ENCODE measurements around the gene RALGDS. TPM values are rescaled to one million over a fixed set of nuclear protein-coding genes. Genes with fewer than 3 reads are reported as not detected.

Gene RALGDS
- total RNA-seq, 2 donors from 2014 or later: 28.0 to 30.7 TPM

- WGBS, 2 experiments (ENCODE audit: insufficient coverage in 1 of 2, insufficient read length in 1 of 2): 92 to 94% methylated on average over 10 to 16 of the region's 16 CpGs
- no peak overlapping the region for H3K27ac Mint-ChIP-seq
- no peak for TF ChIP-seq CTCF (conservative IDR thresholded peaks at IDR 0.05)
- Histone ChIP-seq H3K4me1 (ENCODE audit: control insufficient read depth, insufficient read depth, low read length) (peaks cover 15% of the 10 kb centered on the region), H3K9me3 (ENCODE audit: control insufficient read depth, low read length) (no peaks in the 10 kb centered on the region), H3K27me3 (ENCODE audit: control insufficient read depth, insufficient read depth, low read length, poor library complexity, severe bottlenecking) (no peaks in the 10 kb centered on the region), H3K4me3 (ENCODE audit: low read length) (no peak overlapping the region), H3K27ac (ENCODE audit: low read depth, low read length) (no peak overlapping the region), H3K9ac (ENCODE audit: extremely low read depth, low read length, poor library complexity, severe bottlenecking) (no peak overlapping the region), H3K36me3 (ENCODE audit: control insufficient read depth, insufficient read depth, low read length) (no peaks in the 10 kb centered on the region)
- no peaks in the 10 kb centered on the region for H3K36me3 Mint-ChIP-seq (ENCODE audit: low read depth)
- H3K4me3 Mint-ChIP-seq: no peak overlapping the region
- peaks cover 12% of the 10 kb centered on the region for H3K4me1 Mint-ChIP-seq
- DNase-seq: no peak
- H3K27me3 Mint-ChIP-seq (ENCODE audit: insufficient read depth): no peaks in the 10 kb centered on the region
- no peaks in the 10 kb centered on the region for H3K9me3 Mint-ChIP-seq
These were observed 16.6 kb upstream of the RALGDS start for GRCh38 chr9:133137451-133138231.

GRCh38 chr9:133135146-133135745 lies 14.2 kb upstream of the RALGDS start:
- H3K27me3 Mint-ChIP-seq (ENCODE audit: insufficient read depth): no peaks in the 10 kb centered on the region
- H3K27ac ChIP-seq (ENCODE audit: low read depth, low read length): peak overlapping the region; percentile 38
- H3K27ac Mint-ChIP-seq: no peak overlapping the region

More at GRCh38 chr9:133135146-133135745, 14.2 kb upstream of the RALGDS start:
- Mint-ChIP-seq H3K4me1 (peaks cover 12% of the 10 kb centered on the region), H3K4me3 (no peak overlapping the region), H3K36me3 (ENCODE audit: low read depth) (no peaks in the 10 kb centered on the region), H3K9me3 (no peaks in the 10 kb centered on the region)
- no peak for TF ChIP-seq CTCF (conservative IDR thresholded peaks at IDR 0.05)
- Histone ChIP-seq H3K4me1 (ENCODE audit: control insufficient read depth, insufficient read depth, low read length) (peaks cover 15% of the 10 kb centered on the region), H3K36me3 (ENCODE audit: control insufficient read depth, insufficient read depth, low read length) (no peaks in the 10 kb centered on the region), H3K9me3 (ENCODE audit: control insufficient read depth, low read length) (no peaks in the 10 kb centered on the region), H3K4me3 (ENCODE audit: low read length) (no peak overlapping the region), H3K27me3 (ENCODE audit: control insufficient read depth, insufficient read depth, low read length, poor library complexity, severe bottlenecking) (no peaks in the 10 kb centered on the region), H3K9ac (ENCODE audit: extremely low read depth, low read length, poor library complexity, severe bottlenecking) (no peak overlapping the region)
- WGBS, 2 experiments (ENCODE audit: insufficient coverage in 1 of 2, insufficient read length in 1 of 2): 92 to 98% methylated on average over 5 to 8 of the region's 8 CpGs
- DNase-seq: no peak
